ENCODE measurements around the gene MYH9.

The MYH9 gene

DNA sequence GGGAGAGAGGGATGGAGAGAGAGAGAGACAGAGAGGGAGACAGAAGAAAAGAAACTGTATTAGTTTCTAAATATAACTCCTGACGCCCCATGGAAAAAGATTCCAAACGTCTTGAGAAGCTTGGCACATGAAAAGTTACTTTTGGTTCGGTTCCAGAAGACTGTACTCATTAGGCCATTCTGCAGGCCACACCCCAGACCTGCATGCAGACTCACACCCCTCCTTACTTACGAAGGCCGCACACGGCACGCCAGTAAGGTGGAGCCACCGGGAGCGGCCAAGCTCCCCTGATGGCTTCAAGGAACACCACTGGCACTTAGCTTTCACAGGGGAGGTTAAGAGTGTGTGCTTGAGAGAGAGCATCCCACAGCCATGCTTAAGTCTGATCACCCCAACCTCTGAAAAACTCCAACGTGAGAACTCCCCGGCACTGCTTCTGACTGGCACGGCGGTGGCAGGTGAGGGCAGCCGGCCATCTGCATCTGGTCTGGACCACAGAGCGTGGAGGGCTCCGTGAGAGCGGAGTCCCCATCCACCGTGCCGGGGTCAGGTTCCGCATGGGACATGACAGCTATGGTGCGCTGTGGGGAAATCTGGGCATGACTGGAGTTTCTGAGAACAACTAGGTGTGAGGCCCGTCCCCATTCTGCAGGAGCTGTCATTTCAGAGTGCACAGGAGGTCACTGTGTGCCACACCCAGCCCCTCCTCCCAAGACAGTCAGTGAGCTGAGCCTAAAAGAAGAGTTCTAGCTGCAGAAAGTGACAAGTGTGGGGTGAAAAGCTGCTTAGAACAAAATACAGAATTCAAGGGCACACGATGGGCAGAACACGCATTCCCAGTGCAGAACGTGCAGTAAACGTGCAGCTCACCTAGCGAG, 62.4 kb downstream of the MYH9 start:
- Histone ChIP-seq H3K9me3 (no peaks in the 10 kb centered on the region), H3K4me3 (peak overlapping the region in 1 of 2 donors; percentile 9), H3K27me3 (no peaks in the 10 kb centered on the region), H3K36me3 (peaks cover 35 to 61% (median 50%) of the 10 kb centered on the region in 3 donors), H3K4me1 (peaks cover 0 to 98% (median 86%) of the 10 kb centered on the region in 4 donors), H3K27ac (peak overlapping the region; percentile 95)
- DNase-seq, result peak; percentile 79 to 94
- intact Hi-C loops (cut with DNase I; ENCODE audit: low total_unique reads), result loop anchor here (5.0 kb wide), 1 partner anchor 42 kb away; no protein-coding TSS in a partner anchor
- TF ChIP-seq, protein P1, sequence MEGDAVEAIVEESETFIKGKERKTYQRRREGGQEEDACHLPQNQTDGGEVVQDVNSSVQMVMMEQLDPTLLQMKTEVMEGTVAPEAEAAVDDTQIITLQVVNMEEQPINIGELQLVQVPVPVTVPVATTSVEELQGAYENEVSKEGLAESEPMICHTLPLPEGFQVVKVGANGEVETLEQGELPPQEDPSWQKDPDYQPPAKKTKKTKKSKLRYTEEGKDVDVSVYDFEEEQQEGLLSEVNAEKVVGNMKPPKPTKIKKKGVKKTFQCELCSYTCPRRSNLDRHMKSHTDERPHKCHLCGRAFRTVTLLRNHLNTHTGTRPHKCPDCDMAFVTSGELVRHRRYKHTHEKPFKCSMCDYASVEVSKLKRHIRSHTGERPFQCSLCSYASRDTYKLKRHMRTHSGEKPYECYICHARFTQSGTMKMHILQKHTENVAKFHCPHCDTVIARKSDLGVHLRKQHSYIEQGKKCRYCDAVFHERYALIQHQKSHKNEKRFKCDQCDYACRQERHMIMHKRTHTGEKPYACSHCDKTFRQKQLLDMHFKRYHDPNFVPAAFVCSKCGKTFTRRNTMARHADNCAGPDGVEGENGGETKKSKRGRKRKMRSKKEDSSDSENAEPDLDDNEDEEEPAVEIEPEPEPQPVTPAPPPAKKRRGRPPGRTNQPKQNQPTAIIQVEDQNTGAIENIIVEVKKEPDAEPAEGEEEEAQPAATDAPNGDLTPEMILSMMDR (IDR thresholded peaks at IDR 0.05), result no peak

DNA sequence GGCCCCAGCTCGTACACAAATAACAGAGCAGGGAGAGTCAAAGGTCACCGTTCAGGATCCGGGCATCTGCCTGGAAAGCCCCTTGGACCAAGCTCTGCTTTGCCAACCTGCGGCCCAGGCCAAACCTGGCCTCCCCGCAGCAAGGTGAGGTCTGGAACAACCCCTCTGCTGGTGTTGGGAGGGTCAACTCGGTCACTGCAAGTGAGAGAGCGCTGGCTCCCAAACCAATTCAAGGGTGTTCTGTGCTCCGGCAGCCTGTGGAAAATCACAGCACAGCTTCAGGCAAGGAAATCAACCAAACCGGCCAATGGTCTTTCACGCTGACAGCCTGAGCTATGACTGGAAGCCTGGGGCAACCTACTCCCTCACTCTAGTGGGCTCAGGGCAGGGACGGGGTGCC, 63.4 kb downstream of the MYH9 start:
- no peaks in the 10 kb centered on the region for H3K27me3 ChIP-seq
- no peaks in the 10 kb centered on the region for H3K9me3 ChIP-seq
- DNase-seq, result peak in 1 of 2 donors; percentile 82
- peak overlapping the region in 1 of 2 donors; percentile 9 for H3K4me3 ChIP-seq
- H3K27ac ChIP-seq, result peak overlapping the region; percentile 95
- TF ChIP-seq, protein P1 (IDR thresholded peaks at IDR 0.05), result no peak
- peaks cover 0 to 98% (median 80%) of the 10 kb centered on the region in 4 donors for H3K4me1 ChIP-seq
- intact Hi-C loops (cut with DNase I; ENCODE audit: low total_unique reads), result loop anchor here (5.0 kb wide), 1 partner anchor 63 kb away; the partner anchor contains the start of gene MYH9
- peaks cover 45 to 70% (median 60%) of the 10 kb centered on the region in 3 donors for H3K36me3 ChIP-seq

DNA sequence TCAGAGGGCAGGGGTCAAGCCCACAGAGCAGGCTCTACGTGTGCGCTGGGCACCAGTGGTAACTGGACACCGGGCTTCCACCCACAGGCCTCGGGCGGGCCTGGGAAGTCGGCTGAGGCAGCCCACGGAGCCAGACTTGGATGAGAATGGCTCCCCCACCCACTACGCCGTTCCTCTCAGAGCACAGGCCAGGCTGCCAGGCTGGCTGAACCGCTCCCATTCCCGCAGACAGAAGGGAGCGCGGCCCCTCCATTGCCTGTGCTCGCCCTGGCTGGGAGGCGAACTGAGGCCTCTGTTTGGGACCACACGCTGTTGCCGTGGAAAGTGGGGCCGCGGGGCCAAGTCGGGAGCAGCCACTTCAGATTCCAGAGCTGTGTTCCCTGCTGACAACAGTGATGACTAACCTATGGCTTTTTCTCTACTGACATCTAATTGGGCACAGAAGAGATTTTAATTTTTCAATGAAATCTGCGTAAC, 63.9 kb downstream of the MYH9 start:
- Histone ChIP-seq H3K9me3 (no peaks in the 10 kb centered on the region), H3K4me3 (peak overlapping the region in 1 of 2 donors; percentile 9), H3K27me3 (no peaks in the 10 kb centered on the region), H3K36me3 (peaks cover 50 to 76% (median 65%) of the 10 kb centered on the region in 3 donors), H3K27ac (peak overlapping the region; percentile 95), H3K4me1 (peaks cover 0 to 95% (median 74%) of the 10 kb centered on the region in 4 donors)
- TF ChIP-seq, protein P1 (IDR thresholded peaks at IDR 0.05), result no peak
- peak; percentile 71 to 90 for DNase-seq
- intact Hi-C loops (cut with DNase I; ENCODE audit: low total_unique reads), result loop anchor here (5.0 kb wide), 1 partner anchor 63 kb away; the partner anchor contains the start of gene MYH9

- peak; percentile 85 to 94 for DNase-seq
- intact Hi-C loops (cut with DNase I; ENCODE audit: low total_unique reads), result loop anchor here (5.0 kb wide), 1 partner anchor 64 kb away; the partner anchor contains the start of gene MYH9
- H3K27me3 ChIP-seq, result no peaks in the 10 kb centered on the region
- TF ChIP-seq, protein P1 (IDR thresholded peaks at IDR 0.05), result no peak
- H3K9me3 ChIP-seq, result no peaks in the 10 kb centered on the region
- H3K27ac ChIP-seq, result peak overlapping the region; percentile 95
- H3K4me1 ChIP-seq, result peaks cover 0 to 95% (median 69%) of the 10 kb centered on the region in 4 donors
- H3K36me3 ChIP-seq, result peaks cover 56 to 81% (median 71%) of the 10 kb centered on the region in 3 donors
- peak overlapping the region in 1 of 2 donors; percentile 9 for H3K4me3 ChIP-seq
Measured at GRCh38 chr22:36323182-36323854, 64.4 kb downstream of the MYH9 start.

GRCh38 chr22:36322602-36322915, 65.2 kb downstream of the MYH9 start:
- intact Hi-C loops (cut with DNase I; ENCODE audit: low total_unique reads), result loop anchor here (5.0 kb wide), 1 partner anchor 65 kb away; the partner anchor contains the start of gene MYH9
- no peaks in the 10 kb centered on the region for H3K9me3 ChIP-seq
- peaks cover 0 to 90% (median 62%) of the 10 kb centered on the region in 4 donors for H3K4me1 ChIP-seq
- TF ChIP-seq, protein P1 (IDR thresholded peaks at IDR 0.05), result no peak
- peaks cover 63 to 89% (median 79%) of the 10 kb centered on the region in 3 donors for H3K36me3 ChIP-seq
- H3K27ac ChIP-seq, result peak overlapping the region; percentile 95
- no peak for DNase-seq
- no peak overlapping the region for H3K4me3 ChIP-seq
- no peaks in the 10 kb centered on the region for H3K27me3 ChIP-seq

All from tibial artery (tissue), 4 donors.